ENCODE data around the gene CDH24. TPM values are rescaled to one million over a fixed set of nuclear protein-coding genes. Genes with fewer than 3 reads are reported as not detected.

The CDH24 gene
- total and polyA plus RNA-seq, 2 of the 13 experiments (the other 11 are each of a cell fraction or from before 2014, with no cell fraction given): 0.69 to 0.99 TPM

DNA sequence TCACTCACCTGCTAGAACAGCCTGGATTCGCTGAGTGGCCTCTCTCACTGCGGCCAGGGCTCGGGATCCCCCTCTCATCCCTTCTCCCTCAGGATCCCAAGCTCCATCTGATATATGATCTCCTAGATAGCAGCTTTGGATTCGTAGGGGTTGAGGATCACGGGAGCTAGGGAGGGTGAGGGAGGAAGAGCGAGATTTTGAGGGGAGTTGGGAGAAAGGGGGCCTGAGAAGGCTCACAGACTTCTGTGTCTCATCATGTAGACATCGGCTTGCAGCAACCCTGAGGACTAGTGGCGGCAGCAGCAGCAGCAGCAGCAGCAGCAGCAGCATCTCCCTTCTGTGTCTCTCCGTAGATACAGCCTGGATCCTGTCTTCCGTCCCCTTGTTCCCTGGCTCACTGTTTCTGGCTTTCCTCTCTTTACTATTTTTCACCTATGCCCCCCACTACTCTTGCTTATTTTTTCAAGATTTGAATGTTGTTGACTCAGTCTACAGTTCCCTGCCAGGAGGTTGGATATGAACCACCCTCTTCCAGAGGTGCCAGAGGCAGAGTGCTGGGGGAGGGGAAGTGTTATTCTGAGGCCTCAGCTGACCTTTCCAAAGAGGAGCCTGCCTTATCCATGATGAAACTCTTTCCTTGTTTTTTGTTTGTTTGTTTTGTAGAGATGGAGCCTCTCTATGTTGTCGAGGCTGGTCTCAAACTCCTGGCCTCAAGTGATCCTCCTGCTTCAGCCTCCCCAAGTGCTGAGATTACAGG is 47.4 kb upstream of the CDH24 start, which contains the start of gene CIROP (continued):
- TF ChIP-seq GTF2F1 (IDR thresholded peaks at IDR 0.05; ENCODE audit: low read length) (no peak), ZNF441 (CRISPR knock-in tag; IDR thresholded peaks at IDR 0.05; ENCODE audit: borderline replicate concordance) (peak; percentile 34; the same call in 1 of the 2 replicates), ZNF572 (CRISPR knock-in tag; IDR thresholded peaks at IDR 0.05) (peak; percentile 61; the same call in 1 of the 2 replicates), GATAD2A (CRISPR knock-in tag; IDR thresholded peaks at IDR 0.05) (no peak), CSRNP2 (CRISPR knock-in tag; conservative IDR thresholded peaks at IDR 0.05; ENCODE audit: low read depth) (no peak), ZNF839 (CRISPR knock-in tag; IDR thresholded peaks at IDR 0.05; ENCODE audit: borderline replicate concordance) (no peak), ZNF878 (CRISPR knock-in tag; IDR thresholded peaks at IDR 0.05) (no peak), ZMYM4 (CRISPR knock-in tag; IDR thresholded peaks at IDR 0.05) (peak; percentile 13; the same call in 1 of the 2 replicates), IKZF1 (IDR thresholded peaks at IDR 0.05) (no peak), HNRNPUL1 (IDR thresholded peaks at IDR 0.05; ENCODE audit: low read depth, low read length) (no peak), HNF1B (CRISPR knock-in tag; IDR thresholded peaks at IDR 0.05) (0 out of 2 replicates have a peak, but pooled peaks have one; percentile 29), ZNF720 (CRISPR knock-in tag; IDR thresholded peaks at IDR 0.05) (no peak), MTF2 (CRISPR knock-in tag; IDR thresholded peaks at IDR 0.05; ENCODE audit: borderline replicate concordance) (peak; percentile 69; the same call in 1 of the 2 replicates), ZNF740 (CRISPR knock-in tag; IDR thresholded peaks at IDR 0.05) (no peak), ZNF557 (CRISPR knock-in tag; IDR thresholded peaks at IDR 0.05) (0 out of 2 replicates have a peak, but pooled peaks have one; percentile 40)
- TF ChIP-seq, protein P1, sequence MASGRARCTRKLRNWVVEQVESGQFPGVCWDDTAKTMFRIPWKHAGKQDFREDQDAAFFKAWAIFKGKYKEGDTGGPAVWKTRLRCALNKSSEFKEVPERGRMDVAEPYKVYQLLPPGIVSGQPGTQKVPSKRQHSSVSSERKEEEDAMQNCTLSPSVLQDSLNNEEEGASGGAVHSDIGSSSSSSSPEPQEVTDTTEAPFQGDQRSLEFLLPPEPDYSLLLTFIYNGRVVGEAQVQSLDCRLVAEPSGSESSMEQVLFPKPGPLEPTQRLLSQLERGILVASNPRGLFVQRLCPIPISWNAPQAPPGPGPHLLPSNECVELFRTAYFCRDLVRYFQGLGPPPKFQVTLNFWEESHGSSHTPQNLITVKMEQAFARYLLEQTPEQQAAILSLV (CRISPR knock-in tag; IDR thresholded peaks at IDR 0.05; ENCODE audit: borderline replicate concordance): peak; percentile 55; the same call in 1 of the 2 replicates
- TF ChIP-seq, protein P2, sequence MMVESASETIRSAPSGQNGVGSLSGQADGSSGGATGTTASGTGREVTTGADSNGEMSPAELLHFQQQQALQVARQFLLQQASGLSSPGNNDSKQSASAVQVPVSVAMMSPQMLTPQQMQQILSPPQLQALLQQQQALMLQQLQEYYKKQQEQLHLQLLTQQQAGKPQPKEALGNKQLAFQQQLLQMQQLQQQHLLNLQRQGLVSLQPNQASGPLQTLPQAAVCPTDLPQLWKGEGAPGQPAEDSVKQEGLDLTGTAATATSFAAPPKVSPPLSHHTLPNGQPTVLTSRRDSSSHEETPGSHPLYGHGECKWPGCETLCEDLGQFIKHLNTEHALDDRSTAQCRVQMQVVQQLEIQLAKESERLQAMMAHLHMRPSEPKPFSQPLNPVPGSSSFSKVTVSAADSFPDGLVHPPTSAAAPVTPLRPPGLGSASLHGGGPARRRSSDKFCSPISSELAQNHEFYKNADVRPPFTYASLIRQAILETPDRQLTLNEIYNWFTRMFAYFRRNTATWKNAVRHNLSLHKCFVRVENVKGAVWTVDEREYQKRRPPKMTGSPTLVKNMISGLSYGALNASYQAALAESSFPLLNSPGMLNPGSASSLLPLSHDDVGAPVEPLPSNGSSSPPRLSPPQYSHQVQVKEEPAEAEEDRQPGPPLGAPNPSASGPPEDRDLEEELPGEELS (CRISPR knock-in tag; IDR thresholded peaks at IDR 0.05): peak; percentile 34
- TF ChIP-seq, protein P3, sequence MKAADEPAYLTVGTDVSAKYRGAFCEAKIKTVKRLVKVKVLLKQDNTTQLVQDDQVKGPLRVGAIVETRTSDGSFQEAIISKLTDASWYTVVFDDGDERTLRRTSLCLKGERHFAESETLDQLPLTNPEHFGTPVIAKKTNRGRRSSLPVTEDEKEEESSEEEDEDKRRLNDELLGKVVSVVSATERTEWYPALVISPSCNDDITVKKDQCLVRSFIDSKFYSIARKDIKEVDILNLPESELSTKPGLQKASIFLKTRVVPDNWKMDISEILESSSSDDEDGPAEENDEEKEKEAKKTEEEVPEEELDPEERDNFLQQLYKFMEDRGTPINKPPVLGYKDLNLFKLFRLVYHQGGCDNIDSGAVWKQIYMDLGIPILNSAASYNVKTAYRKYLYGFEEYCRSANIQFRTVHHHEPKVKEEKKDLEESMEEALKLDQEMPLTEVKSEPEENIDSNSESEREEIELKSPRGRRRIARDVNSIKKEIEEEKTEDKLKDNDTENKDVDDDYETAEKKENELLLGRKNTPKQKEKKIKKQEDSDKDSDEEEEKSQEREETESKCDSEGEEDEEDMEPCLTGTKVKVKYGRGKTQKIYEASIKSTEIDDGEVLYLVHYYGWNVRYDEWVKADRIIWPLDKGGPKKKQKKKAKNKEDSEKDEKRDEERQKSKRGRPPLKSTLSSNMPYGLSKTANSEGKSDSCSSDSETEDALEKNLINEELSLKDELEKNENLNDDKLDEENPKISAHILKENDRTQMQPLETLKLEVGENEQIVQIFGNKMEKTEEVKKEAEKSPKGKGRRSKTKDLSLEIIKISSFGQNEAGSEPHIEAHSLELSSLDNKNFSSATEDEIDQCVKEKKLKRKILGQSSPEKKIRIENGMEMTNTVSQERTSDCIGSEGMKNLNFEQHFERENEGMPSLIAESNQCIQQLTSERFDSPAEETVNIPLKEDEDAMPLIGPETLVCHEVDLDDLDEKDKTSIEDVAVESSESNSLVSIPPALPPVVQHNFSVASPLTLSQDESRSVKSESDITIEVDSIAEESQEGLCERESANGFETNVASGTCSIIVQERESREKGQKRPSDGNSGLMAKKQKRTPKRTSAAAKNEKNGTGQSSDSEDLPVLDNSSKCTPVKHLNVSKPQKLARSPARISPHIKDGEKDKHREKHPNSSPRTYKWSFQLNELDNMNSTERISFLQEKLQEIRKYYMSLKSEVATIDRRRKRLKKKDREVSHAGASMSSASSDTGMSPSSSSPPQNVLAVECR (CRISPR knock-in tag; IDR thresholded peaks at IDR 0.05; ENCODE audit: borderline replicate concordance): peak; percentile 54; the same call in 1 of the 2 replicates
